ENCODE results near the gene ZNF709.
A peak's percentile ranks its signal among the peaks of the same experiment; 100 is the strongest.
"Not testable (repeated sequence)": the region's sequence is repeated elsewhere in the genome, so short reads cannot be mapped to it uniquely, and the experiment has no call there.

ZNF709 gene

GRCh38 chr19:12450844-12451243 lies 33.8 kb downstream of the ZNF709 start:
- DNase-seq = no peak

GRCh38 chr19:12448808-12449207 lies 35.8 kb downstream of the ZNF709 start:
- DNase-seq = no peak

- peak; percentile 98 for DNase-seq
These were observed 43.9 kb downstream of the ZNF709 start, which contains the start of gene ZNF443 for GRCh38 chr19:12440541-12441316. Gene ZNF443, minus strand, starts transcription at chr19:12441021. Its CDS starts 107 bp downstream, at chr19:12440914.

- peak; percentile 54 for DNase-seq
These were observed 44.7 kb downstream of the ZNF709 start for GRCh38 chr19:12439686-12440540.

GRCh38 chr19:12430726-12431299 lies 53.8 kb downstream of the ZNF709 start:
- DNase-seq = not testable (repeated sequence)

GRCh38 chr19:12425888-12426274 lies 58.7 kb downstream of the ZNF709 start:
- no peak for DNase-seq

- no peak for DNase-seq
These were observed 59.3 kb downstream of the ZNF709 start for GRCh38 chr19:12425236-12425887.

- DNase-seq = not testable (repeated sequence)
These were observed 67.3 kb downstream of the ZNF709 start for GRCh38 chr19:12417273-12417672.

- DNase-seq = no peak
These were observed 72.7 kb downstream of the ZNF709 start for GRCh38 chr19:12411893-12412292.
